ENCODE measurements around the gene ZBTB12. TPM values are rescaled to one million over a fixed set of nuclear protein-coding genes. Genes with fewer than 3 reads are reported as not detected.
A peak's percentile ranks its signal among the peaks of the same experiment; 100 is the strongest.

ZBTB12 gene
- total RNA-seq, 2 donors from 2014 or later, result 3.8 to 4.1 TPM

- Histone ChIP-seq H3K9me3 (no peaks in the 10 kb centered on the region), H3K4me3 (no peak overlapping the region), H3K27ac (no peak overlapping the region), H3K36me3 (peaks cover 0 to 1% of the 10 kb centered on the region in 2 donors), H3K27me3 (replicated peaks; ENCODE audit: insufficient read depth) (no peaks in the 10 kb centered on the region), H3K4me1 (replicated peaks) (peaks cover 13% of the 10 kb centered on the region)
- intact Hi-C loops (cut with DNase I), result loop anchor here (5.0 kb wide), 1 partner anchor 266 kb away; the partner anchor contains the start of gene LY6G5C
- 87% methylated on average over 4 of the region's 4 CpGs for WGBS
- DNase-seq (ENCODE audit: low spot score), result no peak
- TF ChIP-seq POLR2A (IDR thresholded peaks at IDR 0.05) (no peak), CTCF (IDR thresholded peaks at IDR 0.05) (no peak), POLR2AphosphoS5 (IDR thresholded peaks at IDR 0.05) (no peak)
These were observed 46.0 kb upstream of the ZBTB12 start for GRCh38 chr6:31947864-31948263.

GRCh38 chr6:31947070-31947675 lies 45.3 kb upstream of the ZBTB12 start:
- Histone ChIP-seq H3K4me3 (no peak overlapping the region), H3K36me3 (no peaks in the 10 kb centered on the region), H3K4me1 (replicated peaks) (peaks cover 13% of the 10 kb centered on the region), H3K27me3 (replicated peaks; ENCODE audit: insufficient read depth) (no peaks in the 10 kb centered on the region), H3K27ac (no peak overlapping the region), H3K9me3 (no peaks in the 10 kb centered on the region)
- intact Hi-C loops (cut with DNase I), result loop anchor here (5.0 kb wide), 1 partner anchor 265 kb away; the partner anchor contains the start of gene LY6G5C
- WGBS, result 83% methylated on average over 24 of the region's 24 CpGs
- TF ChIP-seq CTCF (IDR thresholded peaks at IDR 0.05) (no peak), POLR2A (IDR thresholded peaks at IDR 0.05) (no peak), POLR2AphosphoS5 (IDR thresholded peaks at IDR 0.05) (no peak)
- no peak for DNase-seq (ENCODE audit: low spot score)

GRCh38 chr6:31946370-31946885 lies 44.5 kb upstream of the ZBTB12 start:
- TF ChIP-seq CTCF (IDR thresholded peaks at IDR 0.05) (no peak), POLR2A (IDR thresholded peaks at IDR 0.05) (no peak)
- no peaks in the 10 kb centered on the region for H3K27me3 ChIP-seq (replicated peaks; ENCODE audit: insufficient read depth)
- no peak for DNase-seq (ENCODE audit: low spot score)
- no peaks in the 10 kb centered on the region for H3K36me3 ChIP-seq
- H3K4me3 ChIP-seq, result no peak overlapping the region
- H3K4me1 ChIP-seq (replicated peaks), result peaks cover 13% of the 10 kb centered on the region
- H3K9me3 ChIP-seq, result no peaks in the 10 kb centered on the region
- H3K27ac ChIP-seq, result peak overlapping the region; percentile 84 to 85
- 81% methylated on average over 11 of the region's 11 CpGs for WGBS
- intact Hi-C loops (cut with DNase I), result loop anchor here (5.0 kb wide), 1 partner anchor 264 kb away; the partner anchor contains the start of gene LY6G5C

GRCh38 chr6:31945507-31946369 lies 43.9 kb upstream of the ZBTB12 start, which contains the start of gene CFB:
Gene CFB (plus strand): TSS chr6:31946095. CDS start chr6:31946222, 127 bp downstream.
- intact Hi-C loops (cut with DNase I), result loop anchor here (5.0 kb wide), 1 partner anchor 263 kb away; the partner anchor contains the start of gene LY6G5C
- DNase-seq (ENCODE audit: low spot score), result peak; percentile 83
- Histone ChIP-seq H3K4me1 (replicated peaks) (peaks cover 13% of the 10 kb centered on the region), H3K27me3 (replicated peaks; ENCODE audit: insufficient read depth) (no peaks in the 10 kb centered on the region), H3K9me3 (no peaks in the 10 kb centered on the region), H3K36me3 (no peaks in the 10 kb centered on the region), H3K4me3 (no peak within 1 kb of the TSS), H3K27ac (peak within 1 kb of the TSS; percentile 84 to 85)
- TF ChIP-seq CTCF (IDR thresholded peaks at IDR 0.05), result peak in 1 of 4 experiments; percentile 3
- TF ChIP-seq POLR2AphosphoS5 (IDR thresholded peaks at IDR 0.05), result peak; percentile 75
- peak; percentile 63 for TF ChIP-seq POLR2A (IDR thresholded peaks at IDR 0.05)
- 33% methylated on average over 11 of the region's 11 CpGs for WGBS

All from prostate gland (tissue), 2 donors.